ENCODE measurements around the gene NCOA1.

The NCOA1 gene

GRCh38 chr2:24494410-24494809 lies 3.4 kb downstream of the NCOA1 start:
- TF ChIP-seq, protein P1, sequence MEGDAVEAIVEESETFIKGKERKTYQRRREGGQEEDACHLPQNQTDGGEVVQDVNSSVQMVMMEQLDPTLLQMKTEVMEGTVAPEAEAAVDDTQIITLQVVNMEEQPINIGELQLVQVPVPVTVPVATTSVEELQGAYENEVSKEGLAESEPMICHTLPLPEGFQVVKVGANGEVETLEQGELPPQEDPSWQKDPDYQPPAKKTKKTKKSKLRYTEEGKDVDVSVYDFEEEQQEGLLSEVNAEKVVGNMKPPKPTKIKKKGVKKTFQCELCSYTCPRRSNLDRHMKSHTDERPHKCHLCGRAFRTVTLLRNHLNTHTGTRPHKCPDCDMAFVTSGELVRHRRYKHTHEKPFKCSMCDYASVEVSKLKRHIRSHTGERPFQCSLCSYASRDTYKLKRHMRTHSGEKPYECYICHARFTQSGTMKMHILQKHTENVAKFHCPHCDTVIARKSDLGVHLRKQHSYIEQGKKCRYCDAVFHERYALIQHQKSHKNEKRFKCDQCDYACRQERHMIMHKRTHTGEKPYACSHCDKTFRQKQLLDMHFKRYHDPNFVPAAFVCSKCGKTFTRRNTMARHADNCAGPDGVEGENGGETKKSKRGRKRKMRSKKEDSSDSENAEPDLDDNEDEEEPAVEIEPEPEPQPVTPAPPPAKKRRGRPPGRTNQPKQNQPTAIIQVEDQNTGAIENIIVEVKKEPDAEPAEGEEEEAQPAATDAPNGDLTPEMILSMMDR (conservative IDR thresholded peaks at IDR 0.05; ENCODE audit: low read depth, low read length) = no peak
- no peak for DNase-seq (ENCODE audit: low read depth)
- H3K4me3 ChIP-seq (ENCODE audit: low read depth, low read length) = no peak overlapping the region

DNA sequence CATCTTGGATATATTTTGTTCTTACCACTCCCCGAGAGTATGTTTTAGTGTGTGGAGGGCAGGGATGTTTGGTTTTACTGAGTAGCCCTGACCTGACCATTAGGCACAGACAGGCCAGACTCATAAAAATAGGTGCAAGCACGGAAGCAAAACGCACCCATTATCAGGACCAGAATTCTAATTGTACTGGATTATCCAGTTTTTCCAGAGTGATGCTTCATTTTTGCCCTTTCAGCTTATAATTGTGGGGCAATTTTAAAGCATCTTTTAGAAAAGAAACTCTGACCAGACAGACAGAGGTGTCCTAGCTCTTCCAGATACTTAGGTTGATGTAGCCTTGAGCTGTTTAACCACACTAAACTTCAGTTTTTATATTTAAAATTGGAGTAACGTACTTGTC lies 4.4 kb downstream of the NCOA1 start:
- TF ChIP-seq, protein P1 (conservative IDR thresholded peaks at IDR 0.05; ENCODE audit: low read depth, low read length) = no peak
- no peak overlapping the region for H3K4me3 ChIP-seq (ENCODE audit: low read depth, low read length)
- no peak for DNase-seq (ENCODE audit: low read depth)

- no peak overlapping the region for H3K4me3 ChIP-seq (ENCODE audit: low read depth, low read length)
- TF ChIP-seq, protein P1 (conservative IDR thresholded peaks at IDR 0.05; ENCODE audit: low read depth, low read length) = no peak
- DNase-seq (ENCODE audit: low read depth) = no peak
Observed at GRCh38 chr2:24496959-24497358, 5.9 kb downstream of the NCOA1 start.

DNA sequence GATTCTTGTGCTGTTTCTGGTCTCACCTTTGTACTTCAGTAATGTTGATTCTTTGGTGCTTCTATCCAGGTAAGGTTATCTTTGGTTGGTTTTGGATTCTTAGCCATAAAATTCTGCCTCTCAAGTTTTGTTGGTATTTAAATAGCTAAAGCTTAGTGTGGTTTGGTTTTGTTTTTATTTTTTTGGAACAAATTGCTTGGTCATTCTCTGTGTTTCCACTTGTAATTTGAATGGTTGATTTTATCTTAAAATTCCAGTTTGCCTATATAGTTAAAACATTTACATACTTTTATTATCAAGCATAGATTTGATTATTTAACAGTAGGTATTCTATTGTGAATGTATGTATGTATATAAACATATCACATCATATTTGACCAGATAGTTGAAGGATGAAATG lies 6.6 kb downstream of the NCOA1 start:
- H3K4me3 ChIP-seq (ENCODE audit: low read depth, low read length) = no peak overlapping the region
- TF ChIP-seq, protein P1 (conservative IDR thresholded peaks at IDR 0.05; ENCODE audit: low read depth, low read length) = no peak

DNA sequence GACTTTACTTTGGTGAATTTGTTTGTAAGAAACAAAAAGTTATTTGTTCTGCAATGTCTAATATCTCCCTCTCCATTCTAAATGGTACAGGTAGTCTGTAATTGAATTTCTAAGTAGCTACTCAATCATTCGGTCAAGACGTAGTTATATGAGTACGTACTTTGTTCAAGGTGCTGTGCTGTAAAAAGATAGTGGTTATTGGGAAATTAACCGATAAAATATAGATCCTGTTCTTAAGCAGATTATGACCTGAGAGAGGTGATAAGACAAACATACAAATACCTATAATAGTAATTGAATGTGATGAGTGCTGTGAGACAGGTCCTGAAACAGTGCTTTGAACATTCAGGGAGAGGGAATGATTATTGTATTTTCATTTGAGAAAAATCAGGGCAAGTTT lies 7.1 kb downstream of the NCOA1 start:
- DNase-seq (ENCODE audit: low read depth) = no peak
- TF ChIP-seq, protein P1 (conservative IDR thresholded peaks at IDR 0.05; ENCODE audit: low read depth, low read length) = no peak
- no peak overlapping the region for H3K4me3 ChIP-seq (ENCODE audit: low read depth, low read length)

More for the DNA sequence above, 6.6 kb downstream of the NCOA1 start:
- DNase-seq (ENCODE audit: low read depth) = no peak

DNA sequence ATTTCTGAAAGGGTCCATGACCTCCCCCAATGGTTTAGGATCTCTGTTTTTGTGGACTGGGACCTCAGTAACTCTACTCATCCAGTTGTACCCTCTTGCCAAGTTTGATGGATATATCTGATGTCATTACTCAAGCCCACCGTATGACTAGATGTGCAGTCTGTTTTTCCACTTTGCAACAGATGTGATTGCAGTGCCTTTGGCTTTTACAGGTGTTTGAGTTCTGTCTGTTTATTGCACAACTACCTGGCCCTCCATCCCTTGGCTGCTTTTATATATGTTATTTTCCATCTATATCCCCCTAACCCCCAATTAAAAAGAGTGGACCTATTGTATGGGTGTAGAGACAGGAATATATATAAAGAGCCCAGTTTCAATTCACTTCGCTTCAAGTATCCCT lies 10.8 kb downstream of the NCOA1 start:
- H3K4me3 ChIP-seq (ENCODE audit: low read depth, low read length) = no peak overlapping the region
- TF ChIP-seq, protein P1 (conservative IDR thresholded peaks at IDR 0.05; ENCODE audit: low read depth, low read length) = no peak
- no peak for DNase-seq (ENCODE audit: low read depth)

DNA sequence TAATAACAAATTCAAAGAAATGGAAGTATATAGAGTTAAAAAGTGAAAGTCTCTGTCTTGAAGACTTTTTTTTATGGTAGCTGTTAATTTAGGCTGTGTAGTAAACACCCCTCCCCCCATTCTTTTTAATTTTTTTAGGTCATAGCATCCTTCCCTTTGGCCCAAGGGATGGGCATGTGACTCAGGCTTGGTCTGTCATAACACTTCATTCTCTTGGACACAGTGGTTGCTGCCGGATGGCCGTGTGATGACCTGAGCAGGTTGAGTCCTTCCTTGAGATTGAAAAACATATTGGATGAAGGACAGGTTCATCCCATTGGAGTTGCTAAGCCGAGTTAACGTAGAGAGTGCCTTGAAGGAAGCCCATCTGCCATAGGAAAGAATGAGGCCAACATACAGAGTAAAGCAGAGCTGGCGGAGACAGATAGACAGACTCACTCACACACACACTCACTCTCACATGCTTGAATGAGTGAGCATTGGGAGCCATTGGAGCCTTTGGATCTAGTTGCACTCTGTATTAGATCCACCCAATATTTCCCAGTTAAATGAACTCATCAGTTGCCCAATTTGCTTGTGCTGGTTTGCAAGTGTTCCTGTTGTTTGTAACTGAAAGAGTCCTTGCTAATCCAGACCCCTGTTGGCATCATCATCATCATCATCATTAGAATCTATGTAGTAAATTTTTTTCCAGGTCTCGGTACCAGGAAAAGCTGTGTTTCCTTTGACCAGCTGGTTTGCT lies 14.7 kb downstream of the NCOA1 start:
- TF ChIP-seq, protein P1 (conservative IDR thresholded peaks at IDR 0.05; ENCODE audit: low read depth, low read length) = no peak
- H3K4me3 ChIP-seq (ENCODE audit: low read depth, low read length) = no peak overlapping the region
- no peak for DNase-seq (ENCODE audit: low read depth)
